Ishikawa (cell line): ENCODE results near the gene NR6A1.

Experiments
- CEBPB ChIP-seq: IDR thresholded peaks from 2 replicates; pipeline ENCODE4 v1.6.1; 2012
- CREB1 ChIP-seq: IDR thresholded peaks from 2 replicates; pipeline ENCODE4 v1.6.1; 2012; ENCODE audit warnings: low read depth
- EGR1 ChIP-seq: IDR thresholded peaks from 2 replicates; pipeline ENCODE4 v1.6.1; 2012
- EP300 ChIP-seq: IDR thresholded peaks from 2 replicates; pipeline ENCODE4 v1.6.1; 2012; ENCODE audit warnings: borderline replicate concordance
- FOXM1 ChIP-seq: IDR thresholded peaks from 2 replicates; pipeline ENCODE4 v1.6.1; 2012; ENCODE audit warnings: low read depth, borderline replicate concordance
- MAX ChIP-seq: IDR thresholded peaks from 2 replicates; pipeline ENCODE4 v1.6.1; 2012
- NFIC ChIP-seq: IDR thresholded peaks from 2 replicates; pipeline ENCODE4 v1.6.1; 2012
- RAD21 ChIP-seq: IDR thresholded peaks from 2 replicates; pipeline ENCODE4 v1.6.1; 2012; ENCODE audit warnings: low read depth
- REST ChIP-seq: IDR thresholded peaks from 2 replicates; pipeline ENCODE4 v1.6.1; 2012; ENCODE audit warnings: low read depth, mild to moderate bottlenecking
- TAF1 ChIP-seq: IDR thresholded peaks from 2 replicates; pipeline ENCODE4 v1.6.1; 2012; ENCODE audit warnings: low read depth, mild to moderate bottlenecking
- TCF12 ChIP-seq: IDR thresholded peaks from 2 replicates; pipeline ENCODE4 v1.6.1; 2012; ENCODE audit warnings: low read depth
- TEAD4 ChIP-seq: IDR thresholded peaks from 2 replicates; pipeline ENCODE4 v1.6.1; 2012
- USF1 ChIP-seq: IDR thresholded peaks from 2 replicates; pipeline ENCODE4 v1.6.1; 2012
- YY1 ChIP-seq: IDR thresholded peaks from 2 replicates; pipeline ENCODE4 v1.6.1; 2012; ENCODE audit warnings: low read depth
- ZBTB7A ChIP-seq: IDR thresholded peaks from 2 replicates; pipeline ENCODE4 v1.6.1; 2012; ENCODE audit warnings: low read depth

Gene NR6A1

GRCh38 chr9:124504530-124505005 is 266.5 kb downstream of the NR6A1 start:
- TF ChIP-seq CEBPB, result no peak
- TF ChIP-seq ZBTB7A, result no peak
- no peak for TF ChIP-seq NFIC

GRCh38 chr9:124503713-124504529 is 267.2 kb downstream of the NR6A1 start:
- no peak for TF ChIP-seq YY1
- no peak for TF ChIP-seq RAD21
- TF ChIP-seq ZBTB7A, result no peak
- TF ChIP-seq TAF1, result no peak
- TF ChIP-seq TEAD4, result no peak
- TF ChIP-seq TCF12, result no peak
- TF ChIP-seq USF1, result no peak
- no peak for TF ChIP-seq CEBPB
- no peak for TF ChIP-seq REST
- TF ChIP-seq NFIC, result no peak
- no peak for TF ChIP-seq EP300
- TF ChIP-seq CREB1, result no peak
- no peak for TF ChIP-seq MAX

- TF ChIP-seq REST (no peak), EGR1 (no peak), CEBPB (no peak), TCF12 (no peak), YY1 (no peak)
Observed at GRCh38 chr9:124502711-124503702, 268.1 kb downstream of the NR6A1 start.

GRCh38 chr9:124501771-124502320 is 269.3 kb downstream of the NR6A1 start:
- no peak for TF ChIP-seq RAD21
- TF ChIP-seq TCF12, result no peak
- no peak for TF ChIP-seq FOXM1
- no peak for TF ChIP-seq CREB1
- no peak for TF ChIP-seq NFIC
- no peak for TF ChIP-seq TEAD4
- no peak for TF ChIP-seq CEBPB
- no peak for TF ChIP-seq EP300
- no peak for TF ChIP-seq TAF1
- TF ChIP-seq EGR1, result no peak

DNA sequence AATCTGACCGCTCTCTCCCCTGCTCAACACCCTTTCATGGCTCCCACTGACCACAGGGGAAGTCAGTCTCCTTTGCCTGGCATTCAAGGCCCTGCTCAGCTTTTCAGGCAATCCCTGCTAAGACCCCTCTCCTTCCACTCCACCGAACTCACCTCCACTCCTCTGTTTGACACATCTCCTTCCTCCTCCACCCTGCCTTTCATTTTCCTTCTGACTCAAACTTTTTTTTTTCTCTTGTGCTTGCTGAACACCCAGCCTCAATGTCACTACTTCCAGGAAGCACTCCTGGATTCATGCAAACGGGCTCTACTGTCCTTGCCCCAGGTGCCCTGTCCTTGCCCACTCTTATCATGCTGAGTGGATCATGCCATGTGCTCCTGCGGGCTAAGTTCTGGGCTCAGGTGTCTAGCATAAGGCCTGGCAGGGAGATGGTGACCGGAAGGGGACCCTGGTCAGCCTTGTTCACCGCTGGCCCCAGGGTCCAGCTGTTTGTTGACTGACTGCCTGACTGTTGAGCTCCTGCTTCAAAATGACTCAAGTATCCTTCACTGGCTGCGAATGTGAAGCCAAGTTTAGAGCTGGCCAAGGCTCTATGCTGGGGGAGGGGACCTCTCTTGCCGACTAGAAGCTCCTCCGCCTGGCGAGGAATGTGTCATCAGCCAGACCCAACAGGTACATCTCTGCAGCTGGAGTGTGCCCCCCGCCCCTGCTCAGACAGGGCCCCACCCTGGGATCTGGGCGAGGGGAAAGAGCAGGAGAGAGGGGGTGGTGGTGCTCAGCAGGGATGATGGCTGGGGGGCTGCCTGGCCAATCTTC is 270.1 kb downstream of the NR6A1 start:
- TF ChIP-seq TCF12 (no peak), CREB1 (no peak), TAF1 (no peak), EP300 (no peak), RAD21 (no peak), EGR1 (no peak), MAX (no peak), ZBTB7A (no peak), REST (no peak), TEAD4 (no peak), FOXM1 (no peak), NFIC (no peak), USF1 (no peak), CEBPB (no peak), YY1 (no peak)
